Activated CD8-positive, alpha-beta T cell treated with anti-CD3 and anti-CD28 coated beads for 36 hours (primary cell): Measurements from ENCODE around the gene GPR141. TPM values are rescaled to one million over a fixed set of nuclear protein-coding genes. Genes with fewer than 3 reads are reported as not detected.

Source experiments
- ATAC-seq: fragments of 200-7000 bp; cut with Tn5 transposase; one replicate; pipeline ENCODE4 v1.10.0; 2021; ENCODE audit warnings: mild to moderate bottlenecking, moderate library complexity
- CTCF ChIA-PET: fragments of 350-600 bp; sonication (Branson Sonifier 250); formaldehyde crosslinking; loops from one replicate; lab custom pipeline; 2021; ENCODE audit warnings: antibody characterized with exemption; lab: Charles Lee
- POLR2A ChIA-PET: fragments of 350-600 bp; sonication (Branson Sonifier 250); formaldehyde crosslinking; loops from one replicate; lab custom pipeline; 2021; ENCODE audit warnings: antibody characterized with exemption; lab: Charles Lee
- DNase-seq: peaks from one replicate; pipeline ENCODE4 v3.0.0-alpha.2; 2020
- H3K27ac Mint-ChIP-seq: one replicate; pipeline ENCODE4 v1.8.0; 2021; ENCODE audit warnings: mild to moderate bottlenecking, mixed read lengths
- H3K27me3 Mint-ChIP-seq: one replicate; pipeline ENCODE4 v1.8.0; 2021; ENCODE audit warnings: mixed read lengths
- H3K36me3 Mint-ChIP-seq: one replicate; pipeline ENCODE4 v1.8.0; 2021; ENCODE audit warnings: low read depth, mixed read lengths
- H3K4me1 Mint-ChIP-seq: one replicate; pipeline ENCODE4 v1.8.0; 2021; ENCODE audit warnings: low read depth, mixed read lengths
- H3K4me3 Mint-ChIP-seq: one replicate; pipeline ENCODE4 v1.8.0; 2021; ENCODE audit warnings: mild to moderate bottlenecking, moderate library complexity, mixed read lengths
- H3K9me3 Mint-ChIP-seq: one replicate; pipeline ENCODE4 v1.8.0; 2021; ENCODE audit warnings: mixed read lengths
- CTCF ChIP-seq: fragments of 200-600 bp; IDR thresholded peaks from one replicate; pipeline ENCODE4 v1.8.0; 2022; ENCODE audit warnings: antibody characterized with exemption, mild to moderate bottlenecking
- intact Hi-C: fragments of 100-400 bp; cut with micrococcal nuclease; formaldehyde crosslinking; loops from one replicate; pipeline ENCODE4 v1.10.0; 2022
- total RNA-seq, 2 experiments: library from RNA; stranded (reverse); gene quantifications; one replicate each; pipeline ENCODE4 v1.2.3, GENCODE V29; 2021

GPR141 gene
- total RNA-seq, 2 experiments from 2014 or later, result not detected

DNA sequence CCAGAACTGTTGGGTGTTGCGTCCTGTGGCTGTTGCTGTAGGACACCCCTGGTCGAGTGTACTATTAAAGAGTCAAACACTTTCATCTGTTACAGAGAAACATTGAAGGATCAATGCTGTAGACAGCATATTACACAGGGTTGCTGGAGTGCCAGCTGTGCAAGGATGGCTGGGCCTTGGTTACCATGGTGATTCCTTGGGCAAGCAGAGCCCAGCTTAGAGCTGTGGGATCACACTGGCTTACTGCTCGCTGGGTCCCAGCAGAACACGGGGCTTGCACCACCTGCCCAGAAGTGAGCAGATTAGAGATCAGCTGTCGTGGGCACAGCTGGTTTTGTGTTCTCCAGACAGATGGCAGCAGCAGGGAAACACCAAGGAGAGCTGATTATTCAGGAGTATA is 76.0 kb downstream of the GPR141 start:
- Mint-ChIP-seq H3K4me1 (no peaks in the 10 kb centered on the region), H3K36me3 (peaks cover 3% of the 10 kb centered on the region), H3K27ac (no peak overlapping the region), H3K4me3 (no peak overlapping the region), H3K27me3 (peaks cover 9% of the 10 kb centered on the region), H3K9me3 (peaks cover 2% of the 10 kb centered on the region)
- DNase-seq, result no peak
- no peak for ATAC-seq
- intact Hi-C loops, result no loop called here
- CTCF ChIA-PET, result interaction anchor here (1.0 kb wide), 1 partner anchor 8 kb away, joined by 3 read pairs; no protein-coding TSS in a partner anchor
- POLR2A ChIA-PET, result no interaction called here
- no peak for TF ChIP-seq CTCF

GRCh38 chr7:37765421-37765829 is 81.9 kb downstream of the GPR141 start:
- CTCF ChIA-PET, result interaction anchor here (0.7 kb wide), 1 partner anchor 14 kb away, joined by 4 read pairs; no protein-coding TSS in a partner anchor
- Mint-ChIP-seq H3K27me3 (peaks cover 3% of the 10 kb centered on the region), H3K4me1 (peaks cover 5% of the 10 kb centered on the region), H3K36me3 (peaks cover 3% of the 10 kb centered on the region), H3K4me3 (no peak overlapping the region), H3K27ac (no peak overlapping the region), H3K9me3 (peaks cover 2% of the 10 kb centered on the region)
- intact Hi-C loops, result no loop called here
- DNase-seq (no peak), ATAC-seq (no peak)
- POLR2A ChIA-PET, result no interaction called here
- TF ChIP-seq CTCF, result no peak

DNA sequence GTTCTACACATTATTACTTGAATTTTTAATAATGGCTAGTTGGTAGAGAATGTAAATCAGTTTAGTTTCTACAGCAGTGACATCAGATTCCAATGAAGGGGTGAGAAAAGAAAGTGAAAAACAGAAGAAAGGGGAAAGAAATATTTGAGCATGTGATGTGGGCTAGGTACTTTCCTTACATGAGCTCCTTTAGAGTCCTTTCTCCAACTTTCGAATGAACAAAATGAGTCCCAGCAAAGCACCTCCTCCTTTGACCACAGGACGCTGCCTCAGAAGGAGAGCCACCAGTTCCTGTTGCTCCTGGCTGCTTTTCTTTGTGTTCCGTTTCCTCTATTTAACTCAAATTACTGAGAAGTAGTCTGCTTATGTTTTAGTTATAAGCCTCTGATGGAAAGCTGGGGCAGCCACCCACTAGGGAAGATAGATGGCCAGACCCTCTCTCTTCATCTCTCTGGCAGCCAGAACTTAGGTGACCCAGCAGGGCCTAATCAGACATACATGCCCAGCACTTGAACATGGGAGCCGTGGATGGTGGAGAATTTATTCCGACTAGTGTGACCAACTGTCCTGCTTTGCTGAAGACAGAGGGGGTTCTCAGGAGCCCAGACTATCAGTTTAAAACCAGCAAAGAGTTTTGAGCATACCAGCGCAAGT is 82.4 kb downstream of the GPR141 start:
- peaks cover 5% of the 10 kb centered on the region for H3K4me1 Mint-ChIP-seq
- peaks cover 3% of the 10 kb centered on the region for H3K27me3 Mint-ChIP-seq
- ChIA-PET POLR2A (no interaction called here), CTCF (interaction anchor here (0.7 kb wide), 1 partner anchor 15 kb away, joined by 4 read pairs; no protein-coding TSS in a partner anchor)
- H3K4me3 Mint-ChIP-seq, result no peak overlapping the region
- peaks cover 2% of the 10 kb centered on the region for H3K9me3 Mint-ChIP-seq
- ATAC-seq, result peak; percentile 80
- no peak overlapping the region for H3K27ac Mint-ChIP-seq
- H3K36me3 Mint-ChIP-seq, result peaks cover 3% of the 10 kb centered on the region
- DNase-seq, result peak; percentile 37
- intact Hi-C loops, result no loop called here
- TF ChIP-seq CTCF, result no peak

DNA sequence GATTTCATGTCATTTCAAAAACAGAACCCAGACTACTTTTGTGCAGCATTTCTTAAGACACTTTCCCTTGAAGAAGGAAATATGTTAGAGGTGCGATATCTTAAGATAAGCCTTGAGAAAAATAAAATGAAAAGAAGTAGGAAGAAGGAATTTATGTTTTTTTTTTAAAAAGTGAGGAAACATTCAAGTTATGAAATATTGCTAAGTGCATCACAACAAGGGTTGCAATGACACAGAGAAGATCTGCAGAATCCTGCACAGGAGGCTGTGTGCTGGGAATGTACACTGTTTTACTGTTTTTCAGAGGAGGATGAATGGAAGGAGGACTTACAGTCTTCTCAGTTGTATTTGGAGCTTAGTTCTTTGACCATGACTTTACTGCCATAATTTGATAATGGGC is 85.0 kb downstream of the GPR141 start:
- TF ChIP-seq CTCF, result no peak
- DNase-seq (no peak), ATAC-seq (no peak)
- Mint-ChIP-seq H3K27ac (no peak overlapping the region), H3K27me3 (no peaks in the 10 kb centered on the region), H3K9me3 (peaks cover 2% of the 10 kb centered on the region), H3K4me3 (no peak overlapping the region), H3K36me3 (peaks cover 3% of the 10 kb centered on the region), H3K4me1 (peaks cover 5% of the 10 kb centered on the region)
- CTCF ChIA-PET, result interaction anchor here (1.2 kb wide), 1 partner anchor 10 kb away, joined by 3 read pairs; no protein-coding TSS in a partner anchor
- POLR2A ChIA-PET, result no interaction called here
- intact Hi-C loops, result no loop called here

- H3K4me3 Mint-ChIP-seq, result no peak overlapping the region
- no peaks in the 10 kb centered on the region for H3K36me3 Mint-ChIP-seq
- POLR2A ChIA-PET, result no interaction called here
Measured at GRCh38 chr7:37769291-37769690, 85.7 kb downstream of the GPR141 start.

More at GRCh38 chr7:37769291-37769690, 85.7 kb downstream of the GPR141 start:
- no peak for DNase-seq
- TF ChIP-seq CTCF, result no peak
- ATAC-seq, result no peak
- Mint-ChIP-seq H3K27ac (no peak overlapping the region), H3K9me3 (no peaks in the 10 kb centered on the region), H3K4me1 (peaks cover 5% of the 10 kb centered on the region), H3K27me3 (no peaks in the 10 kb centered on the region)
- CTCF ChIA-PET, result interaction anchor here (1.1 kb wide), 1 partner anchor 65 kb away, joined by 3 read pairs; no protein-coding TSS in a partner anchor
- intact Hi-C loops, result no loop called here
